ENCODE results near the gene GTPBP2.
A peak's percentile ranks its signal among the peaks of the same experiment; 100 is the strongest.
"Not testable (repeated sequence)": the region's sequence is repeated elsewhere in the genome, so short reads cannot be mapped to it uniquely, and the experiment has no call there.

Gene GTPBP2

GRCh38 chr6:43624786-43625288 is 4.2 kb downstream of the GTPBP2 start:
- no peak for DNase-seq (ENCODE audit: low read depth, low spot score)

GRCh38 chr6:43623880-43624785 is 4.9 kb downstream of the GTPBP2 start:
- DNase-seq (ENCODE audit: low read depth, low spot score): no peak

- no peak for DNase-seq (ENCODE audit: low read depth, low spot score)
These were observed 6.5 kb downstream of the GTPBP2 start for GRCh38 chr6:43622541-43622940.

- DNase-seq (ENCODE audit: low read depth, low spot score): no peak
These were observed 7.3 kb downstream of the GTPBP2 start for GRCh38 chr6:43621836-43622180.

- no peak for DNase-seq (ENCODE audit: low read depth, low spot score)
These were observed 7.8 kb downstream of the GTPBP2 start for GRCh38 chr6:43621078-43621835.

- DNase-seq (ENCODE audit: low read depth, low spot score): no peak
These were observed 12.2 kb downstream of the GTPBP2 start for GRCh38 chr6:43616725-43617472.

- DNase-seq (ENCODE audit: low read depth, low spot score): no peak
These were observed 14.7 kb downstream of the GTPBP2 start for GRCh38 chr6:43614396-43614730.

- no peak for DNase-seq (ENCODE audit: low read depth, low spot score)
These were observed 15.2 kb downstream of the GTPBP2 start for GRCh38 chr6:43613721-43614395.

- no peak for DNase-seq (ENCODE audit: low read depth, low spot score)
These were observed 18.6 kb downstream of the GTPBP2 start for GRCh38 chr6:43610431-43610830.

- no peak for DNase-seq (ENCODE audit: low read depth, low spot score)
These were observed 19.7 kb downstream of the GTPBP2 start for GRCh38 chr6:43609402-43609801.

- DNase-seq (ENCODE audit: low read depth, low spot score): no peak
These were observed 20.3 kb downstream of the GTPBP2 start for GRCh38 chr6:43608807-43609206.

- peak; percentile 31 for DNase-seq (ENCODE audit: low read depth, low spot score)
These were observed 20.7 kb downstream of the GTPBP2 start for GRCh38 chr6:43608310-43608763.

- no peak for DNase-seq (ENCODE audit: low read depth, low spot score)
These were observed 23.0 kb downstream of the GTPBP2 start for GRCh38 chr6:43606019-43606418.

GRCh38 chr6:43604174-43604573 is 24.9 kb downstream of the GTPBP2 start:
- DNase-seq (ENCODE audit: low read depth, low spot score): no peak

- DNase-seq (ENCODE audit: low read depth, low spot score): no peak
These were observed 28.5 kb downstream of the GTPBP2 start for GRCh38 chr6:43600595-43600994.

- no peak for DNase-seq (ENCODE audit: low read depth, low spot score)
These were observed 35.1 kb downstream of the GTPBP2 start for GRCh38 chr6:43593938-43594337.

- not testable (repeated sequence) for DNase-seq (ENCODE audit: low read depth, low spot score)
These were observed 39.5 kb downstream of the GTPBP2 start for GRCh38 chr6:43589564-43589963.

- DNase-seq (ENCODE audit: low read depth, low spot score): no peak
These were observed 40.9 kb downstream of the GTPBP2 start for GRCh38 chr6:43588194-43588593.

GRCh38 chr6:43584892-43585570 is 44.0 kb downstream of the GTPBP2 start:
- no peak for DNase-seq (ENCODE audit: low read depth, low spot score)

GRCh38 chr6:43582911-43583310 is 46.2 kb downstream of the GTPBP2 start:
- DNase-seq (ENCODE audit: low read depth, low spot score): no peak

- DNase-seq (ENCODE audit: low read depth, low spot score): no peak
These were observed 49.9 kb downstream of the GTPBP2 start for GRCh38 chr6:43579171-43579570.

Measured in brain pericyte (primary cell).